NCI-H1436 (cell line): ENCODE data around the gene MAPK8IP3.

Experiments
- DNase-seq: peaks from one replicate; lab custom pipeline; 2025; lab: John Stamatoyannopoulos, UW

The MAPK8IP3 gene

DNA sequence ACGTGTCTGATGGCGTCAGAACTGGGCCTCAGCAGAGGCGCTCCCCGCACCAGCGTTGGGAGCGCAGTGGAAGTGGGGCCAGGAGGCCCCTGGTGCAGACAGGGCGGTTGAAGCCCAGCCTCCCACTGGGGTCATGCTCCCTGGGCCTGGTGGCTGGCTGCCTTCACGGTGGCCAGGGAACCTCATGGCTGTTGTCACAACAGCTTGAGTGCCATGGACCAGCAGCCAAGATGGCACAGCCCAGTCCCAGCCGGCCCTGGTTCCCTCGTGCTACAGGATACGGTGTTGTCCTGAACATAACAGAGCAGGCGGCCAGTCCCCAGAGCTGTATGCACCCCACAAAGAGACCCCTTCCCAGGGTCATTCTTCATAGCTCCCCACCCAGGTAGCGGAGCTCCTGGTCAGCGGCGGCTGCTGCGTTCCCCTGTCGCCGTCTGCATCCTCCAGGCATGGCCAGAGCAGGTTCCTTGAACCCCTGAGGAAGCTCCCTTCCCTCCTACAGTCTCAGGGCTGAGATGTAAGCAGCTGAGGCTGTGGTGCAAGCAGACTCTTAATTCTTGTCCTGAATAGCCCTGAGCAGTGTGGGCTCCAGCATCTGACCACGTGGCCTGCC is 35.7 kb downstream of the MAPK8IP3 start:
- no peak for DNase-seq

DNA sequence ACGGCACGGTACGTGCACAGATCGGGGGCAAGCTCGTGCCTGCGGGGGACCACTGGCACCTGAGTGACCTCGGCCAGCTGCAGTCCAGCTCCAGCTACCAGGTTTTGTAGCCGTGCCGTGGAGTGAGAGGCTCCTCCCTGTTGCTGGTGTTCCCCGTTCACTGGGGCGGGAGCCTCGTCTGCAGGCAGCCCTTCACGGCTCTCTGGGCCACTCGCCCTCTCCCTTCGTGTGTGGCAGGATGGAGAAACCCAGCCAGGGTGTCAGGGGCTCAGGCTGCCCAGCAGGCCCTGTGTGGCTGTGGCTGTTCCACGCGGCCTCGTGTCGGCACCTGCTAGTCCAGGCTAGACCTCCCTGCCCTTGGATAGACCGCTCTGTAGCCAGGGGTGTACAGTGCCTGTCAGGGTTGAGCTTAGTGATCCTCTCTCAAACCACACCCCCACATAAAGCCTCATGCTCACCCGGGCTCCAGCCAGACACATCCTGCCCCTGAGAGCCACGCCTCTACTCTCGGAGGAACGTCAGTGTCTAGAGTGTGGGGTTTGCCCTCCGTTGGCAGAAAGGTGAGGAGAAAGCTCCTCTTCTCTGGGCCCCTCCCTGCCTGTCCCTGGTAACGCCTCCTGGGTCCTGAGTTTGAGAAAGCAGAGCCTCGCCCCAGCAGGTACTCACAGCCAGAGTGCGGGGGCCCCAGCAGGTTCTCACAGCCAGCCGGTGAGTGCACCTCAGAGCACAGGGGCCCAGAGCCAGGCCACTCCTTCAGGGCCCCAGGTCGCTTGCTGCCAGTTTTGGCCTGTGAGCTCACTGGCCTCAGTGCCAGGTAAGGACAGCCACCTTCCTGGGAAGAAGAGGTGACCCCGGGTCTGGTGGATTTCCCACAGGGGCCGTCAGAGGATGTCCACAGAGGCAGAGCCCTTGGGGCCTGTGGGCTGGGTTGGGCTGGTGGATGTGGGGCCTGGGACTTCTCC is 37.7 kb downstream of the MAPK8IP3 start:
- no peak for DNase-seq

DNA sequence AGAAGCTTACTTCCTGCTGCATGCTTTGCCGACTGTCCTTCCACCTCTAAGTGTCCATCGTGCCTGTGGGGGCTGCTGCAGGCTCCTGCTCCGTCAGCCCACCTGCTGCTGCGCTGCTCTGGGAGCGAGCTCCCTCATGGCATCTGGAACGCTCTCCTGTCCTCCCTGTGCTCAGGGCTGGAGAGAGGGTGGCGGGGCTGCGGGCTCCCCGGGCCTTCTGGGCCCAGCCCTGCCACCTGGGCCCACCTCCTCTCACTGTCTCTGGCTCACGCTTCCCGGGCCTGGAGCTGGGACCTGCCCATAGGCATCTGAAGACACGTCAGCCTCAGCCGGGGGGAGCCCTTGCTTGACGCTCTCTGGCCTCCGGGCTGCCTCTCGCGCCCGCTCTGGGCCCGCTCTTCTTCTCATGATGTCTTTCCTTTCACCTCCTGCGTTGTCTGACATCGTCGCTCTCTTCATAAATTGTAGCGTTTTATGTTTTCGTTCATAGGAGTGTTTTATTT is 38.4 kb downstream of the MAPK8IP3 start:
- no peak for DNase-seq

DNA sequence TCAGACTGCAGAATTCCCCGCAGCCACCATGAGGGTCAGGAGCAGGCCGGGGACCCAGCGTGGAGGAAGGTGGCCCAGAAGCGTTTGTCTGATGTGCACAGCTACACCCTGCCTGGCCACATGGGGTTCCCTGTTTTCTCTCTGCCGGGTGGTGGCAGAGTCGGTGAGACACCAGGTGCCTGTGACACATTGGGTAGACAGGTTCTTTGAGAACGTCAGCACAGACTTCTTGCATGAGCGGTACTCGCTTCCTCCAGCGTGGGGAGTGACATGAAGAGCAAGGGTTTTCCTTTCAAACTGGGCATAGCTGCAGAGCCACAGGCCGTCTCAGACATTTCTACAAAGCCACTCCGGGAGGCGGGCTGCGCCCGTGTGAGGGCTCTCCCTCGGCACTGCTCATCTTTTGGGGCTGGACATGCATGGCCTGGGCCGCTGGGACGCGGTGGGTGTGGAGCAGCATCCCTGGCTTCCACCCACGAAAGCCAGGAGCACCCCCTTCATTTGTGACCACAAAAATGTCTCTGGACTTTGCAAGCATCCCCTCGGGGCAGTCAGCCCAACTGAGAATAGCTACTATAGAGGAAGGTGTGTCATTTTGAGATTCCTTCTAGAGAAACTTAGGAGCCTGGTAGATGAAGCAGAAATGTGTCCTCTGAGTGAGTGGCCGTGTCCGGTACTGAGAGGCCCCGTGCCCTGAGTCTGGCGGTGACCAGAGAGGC is 39.3 kb downstream of the MAPK8IP3 start:
- DNase-seq: no peak

DNA sequence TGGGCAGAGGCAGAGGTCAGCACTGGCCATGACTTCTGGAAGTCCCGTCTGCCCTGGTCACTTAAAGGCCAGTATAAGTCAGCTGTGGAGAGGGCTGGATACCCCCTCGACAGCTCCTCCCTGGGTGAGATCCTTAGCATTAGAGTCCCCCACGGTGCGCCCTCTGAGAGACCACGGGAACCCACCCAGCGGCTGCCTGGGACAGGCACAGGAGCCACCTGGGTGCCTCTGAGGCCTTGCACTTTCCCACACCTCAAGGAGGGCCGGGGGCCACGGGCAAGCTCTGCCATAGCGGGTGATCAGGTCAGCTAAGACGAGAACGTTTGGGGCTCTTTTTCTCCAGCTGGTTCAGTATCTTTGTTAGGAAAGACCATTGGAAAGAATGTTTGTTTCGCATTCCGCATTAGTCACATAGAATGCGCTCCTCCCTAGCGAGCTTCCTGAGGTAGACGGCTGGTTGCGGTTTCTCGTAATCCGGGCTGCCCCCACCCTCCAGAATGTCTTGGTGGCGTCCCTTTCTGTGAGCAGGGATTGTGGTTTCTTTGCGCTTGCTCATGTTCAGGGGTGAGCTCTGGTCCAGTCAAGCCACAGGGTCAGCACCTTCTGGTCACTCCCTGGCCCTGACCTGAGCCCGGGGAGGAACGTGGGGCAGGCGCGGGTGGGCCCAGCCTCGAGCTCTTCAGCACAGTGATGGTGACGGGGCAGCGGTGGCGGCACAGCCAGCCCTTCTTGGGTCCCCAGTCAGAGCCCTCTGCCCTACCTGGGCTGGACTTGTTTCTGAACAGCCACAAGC is 40.1 kb downstream of the MAPK8IP3 start:
- no peak for DNase-seq

DNA sequence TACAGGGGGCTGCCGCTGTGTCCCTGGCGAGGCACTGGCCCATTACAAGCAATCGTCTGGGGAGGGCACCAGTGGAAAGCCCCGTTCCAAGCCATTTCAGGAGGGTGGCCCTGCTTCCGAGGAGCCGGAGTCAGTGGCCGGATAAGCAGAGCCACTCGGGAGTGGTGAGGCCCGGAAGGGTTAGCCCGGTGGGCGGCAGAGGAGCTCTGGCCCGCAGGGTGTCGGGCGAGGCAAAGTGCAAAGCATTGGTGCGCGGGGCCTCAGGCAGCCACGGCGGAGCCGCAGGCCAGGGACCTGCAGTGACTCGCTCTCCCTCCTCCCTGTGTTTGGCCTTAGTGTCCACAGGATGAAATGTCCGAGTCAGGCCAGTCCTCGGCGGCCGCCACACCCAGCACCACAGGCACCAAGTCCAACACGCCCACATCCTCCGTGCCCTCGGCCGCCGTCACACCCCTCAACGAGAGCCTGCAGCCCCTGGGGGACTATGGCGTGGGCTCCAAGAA is 40.7 kb downstream of the MAPK8IP3 start:
- no peak for DNase-seq

DNA sequence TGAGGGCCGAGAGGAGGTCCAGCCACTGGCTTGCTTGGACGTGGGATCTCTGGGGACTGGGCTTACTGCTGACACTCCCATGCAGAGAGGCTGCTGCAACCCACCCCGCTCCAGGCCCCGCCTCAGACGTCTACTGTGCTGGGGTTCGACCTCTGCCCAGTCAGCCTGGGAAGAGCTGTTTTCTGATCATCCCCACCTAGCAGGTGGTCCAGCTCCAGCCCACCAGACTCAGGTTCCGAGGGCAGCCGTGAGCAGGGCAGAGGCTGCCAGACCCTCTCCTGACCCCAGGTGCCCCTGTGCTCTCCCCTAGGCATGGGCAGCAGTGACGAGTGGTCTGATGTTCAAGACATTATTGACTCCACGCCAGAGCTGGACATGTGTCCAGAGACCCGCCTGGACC is 41.9 kb downstream of the MAPK8IP3 start:
- no peak for DNase-seq

DNA sequence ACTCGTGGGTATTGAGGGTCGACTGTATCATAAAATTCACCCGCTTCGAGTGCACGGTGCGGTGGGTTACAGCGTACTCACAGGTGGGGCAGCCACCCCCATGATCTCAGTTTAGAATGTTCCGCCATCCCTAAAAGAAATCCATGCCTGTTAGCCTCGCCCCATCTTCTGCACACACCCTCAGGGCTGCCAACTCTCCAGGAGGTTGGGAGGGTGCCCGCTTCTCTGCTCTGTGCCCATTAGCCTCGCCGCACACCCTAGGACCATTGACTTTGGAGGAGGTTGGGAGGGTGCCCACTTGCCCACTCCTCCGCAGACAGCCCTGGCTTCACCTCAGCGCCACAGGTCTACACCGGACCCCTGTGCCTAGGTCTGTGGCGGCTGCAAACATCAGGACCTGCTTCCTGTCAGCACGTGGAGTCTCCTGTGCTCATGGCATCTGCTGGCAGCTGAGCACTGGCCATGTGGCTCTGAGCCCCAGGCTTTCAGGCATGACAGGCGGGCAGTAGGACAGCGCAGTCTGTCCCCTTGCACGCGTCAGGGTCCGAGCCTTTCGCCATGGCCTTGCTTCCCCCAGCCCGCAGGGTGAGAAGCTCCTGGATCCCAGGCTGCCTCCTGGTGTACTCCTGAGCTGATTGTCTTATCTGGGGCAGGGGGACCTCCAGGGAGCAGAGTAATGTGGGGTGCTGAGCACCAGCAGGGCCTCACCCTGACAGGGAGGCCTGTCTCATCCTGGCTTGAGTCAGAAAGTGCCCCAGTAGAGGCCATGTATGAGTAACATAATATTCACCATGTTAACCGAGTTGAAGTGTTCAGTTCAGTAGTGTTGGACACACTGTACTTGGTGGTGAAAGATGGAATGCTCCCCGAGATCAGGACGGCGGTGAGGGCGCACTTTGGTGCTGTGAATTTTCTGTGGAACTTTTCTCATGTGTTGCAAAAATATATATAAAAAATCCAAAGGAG is 43.4 kb downstream of the MAPK8IP3 start:
- DNase-seq: no peak

DNA sequence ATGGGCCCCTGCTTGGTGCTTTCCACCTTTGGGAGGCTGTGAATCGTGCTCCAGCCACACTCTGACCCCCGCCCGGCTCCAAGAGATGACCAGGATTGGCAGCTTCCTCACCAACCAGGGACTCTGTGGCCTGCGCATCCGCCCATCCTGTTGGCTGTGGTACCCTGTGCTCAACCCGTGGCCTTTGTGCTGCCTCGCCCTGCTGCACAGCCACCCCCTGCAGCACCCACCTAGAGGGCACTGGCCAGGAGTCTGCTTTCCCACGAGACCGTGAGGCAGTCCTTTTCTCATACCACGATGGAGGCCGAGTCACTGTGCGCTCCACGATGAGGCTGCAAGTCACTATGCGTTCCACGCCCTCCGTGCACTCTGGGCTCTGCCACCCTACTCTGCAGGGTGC is 46.0 kb downstream of the MAPK8IP3 start:
- DNase-seq: no peak

DNA sequence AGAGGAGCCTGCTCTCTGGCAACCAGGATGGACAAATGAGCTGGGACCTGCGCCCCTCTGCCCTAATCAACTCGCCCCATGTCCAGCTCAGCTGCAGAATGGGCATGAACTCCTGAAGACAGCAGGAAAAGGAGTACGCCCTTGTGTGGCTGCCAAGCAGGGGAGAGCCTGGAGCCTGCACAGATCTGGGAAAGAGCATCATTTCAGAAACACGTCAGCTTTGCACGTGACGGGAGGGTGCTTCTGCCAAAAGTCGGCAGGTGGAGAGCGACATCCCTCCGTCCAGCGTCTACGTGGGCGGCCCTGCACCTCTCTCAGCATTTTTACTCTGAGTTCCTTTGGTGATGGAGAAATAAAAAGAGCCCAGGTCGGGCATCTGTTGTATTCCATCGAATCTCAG is 46.9 kb downstream of the MAPK8IP3 start:
- DNase-seq: no peak

DNA sequence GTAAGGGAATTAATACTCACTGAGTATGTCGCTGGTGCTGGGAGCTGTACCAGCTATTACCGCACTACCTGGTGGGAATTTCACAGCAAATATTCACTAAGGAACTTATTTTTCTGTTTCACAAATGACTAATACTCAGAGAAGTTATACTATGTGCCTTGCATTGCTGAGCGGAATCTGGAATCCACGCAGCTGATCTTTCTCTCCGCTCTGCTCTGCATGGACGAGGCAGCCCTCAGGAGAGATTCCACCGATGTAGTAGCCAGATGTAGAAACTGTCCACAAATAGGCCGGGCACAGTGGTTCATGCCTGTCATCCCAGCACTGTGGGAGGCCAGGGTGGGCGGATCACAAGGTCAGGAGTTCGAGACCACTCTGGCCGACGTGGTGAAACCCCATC is 48.2 kb downstream of the MAPK8IP3 start:
- DNase-seq: no peak

DNA sequence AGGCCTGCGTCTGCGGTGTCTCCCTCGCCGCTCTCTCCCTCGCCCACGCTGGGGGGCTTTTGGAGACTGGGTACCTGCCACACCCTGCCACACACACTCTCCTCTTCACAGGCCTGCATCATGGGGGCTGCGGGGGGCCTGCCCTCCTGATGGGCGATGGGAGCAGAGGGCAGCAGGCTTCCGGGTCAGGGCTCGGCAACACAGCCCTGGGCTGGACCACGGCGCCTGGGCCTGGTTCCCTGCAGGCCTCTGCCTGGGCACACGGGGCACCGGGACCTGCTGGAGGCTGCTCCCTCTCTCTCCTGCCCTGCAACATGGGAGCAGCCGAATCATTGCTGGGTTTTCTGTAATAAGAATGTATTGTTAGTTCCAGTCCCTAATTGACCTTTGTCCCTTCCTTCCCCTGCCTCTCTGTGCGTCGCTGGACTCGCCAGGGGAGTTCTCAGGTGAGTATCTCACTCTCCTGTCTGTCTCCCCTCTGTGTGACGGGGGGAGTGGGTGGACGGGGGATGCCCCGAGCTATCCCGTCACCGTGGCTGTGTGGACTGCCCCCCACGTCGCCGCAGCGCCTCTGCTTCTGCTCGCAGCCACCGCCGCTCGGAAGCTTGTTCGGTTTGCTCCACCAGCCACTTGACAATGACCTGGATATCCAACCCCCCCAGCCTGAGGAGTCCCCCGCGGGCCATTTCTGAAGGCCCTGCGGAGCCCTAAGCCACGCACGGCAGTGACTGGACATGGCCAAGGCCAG is 51.9 kb downstream of the MAPK8IP3 start:
- no peak for DNase-seq

DNA sequence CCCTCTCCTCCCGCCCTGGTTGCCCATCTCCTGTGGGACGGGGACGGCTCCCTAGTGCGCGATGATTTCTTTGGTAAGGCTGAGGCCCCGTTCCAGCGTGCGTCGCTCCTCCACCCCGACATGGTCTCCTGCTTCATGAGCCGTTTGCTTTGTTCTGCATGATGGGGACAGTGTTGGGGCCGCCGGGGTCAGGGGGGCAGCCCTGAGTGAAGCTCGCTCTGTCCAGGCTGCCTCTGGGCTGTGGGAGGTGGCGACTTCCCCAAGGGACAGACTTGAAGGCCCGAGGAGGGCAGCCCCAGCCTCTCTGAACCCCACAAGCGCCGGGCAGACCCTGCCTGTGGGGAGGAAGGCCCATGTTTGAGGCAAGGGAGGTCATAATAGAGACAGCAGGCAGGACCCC is 52.9 kb downstream of the MAPK8IP3 start:
- DNase-seq: no peak

DNA sequence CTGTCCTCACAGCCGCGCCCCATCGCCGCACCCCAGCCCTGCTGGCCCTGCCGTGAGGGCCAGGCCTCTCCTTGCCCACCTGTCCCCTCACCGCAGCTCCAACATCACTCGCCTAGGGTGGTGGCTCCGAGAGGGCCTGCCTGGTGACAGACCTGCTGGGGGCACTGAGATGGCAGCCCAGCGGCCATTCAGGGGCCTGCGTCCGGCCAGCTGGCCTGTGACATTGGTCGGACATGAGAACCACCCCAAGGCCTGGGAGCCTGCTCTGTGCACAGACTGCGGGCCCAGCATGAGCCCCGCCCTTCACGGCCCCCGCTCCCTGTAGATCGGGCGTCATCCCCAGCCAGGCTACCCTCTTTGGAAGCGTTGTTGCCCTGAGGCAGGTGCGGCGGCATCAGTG is 53.5 kb downstream of the MAPK8IP3 start:
- no peak for DNase-seq

DNA sequence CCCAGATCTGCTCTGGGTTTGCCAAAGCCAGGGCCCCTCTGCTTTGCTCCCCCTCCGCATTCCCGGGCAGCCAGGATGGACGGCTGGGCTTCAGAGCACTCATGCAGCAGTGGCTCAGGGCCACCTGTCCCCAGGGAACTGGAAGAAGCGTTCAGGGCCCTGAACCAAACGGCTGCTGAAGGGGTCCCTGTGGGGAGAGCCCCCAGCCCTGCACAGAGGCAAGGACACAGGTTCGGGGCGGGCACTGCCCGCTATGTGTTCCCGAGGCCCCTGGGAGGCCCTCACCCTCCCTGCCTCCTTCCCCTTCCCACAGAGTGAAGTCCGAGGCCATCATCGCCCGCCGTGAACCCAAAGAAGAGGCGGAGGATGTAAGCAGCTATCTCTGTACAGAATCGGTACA is 54.9 kb downstream of the MAPK8IP3 start:
- DNase-seq: no peak

DNA sequence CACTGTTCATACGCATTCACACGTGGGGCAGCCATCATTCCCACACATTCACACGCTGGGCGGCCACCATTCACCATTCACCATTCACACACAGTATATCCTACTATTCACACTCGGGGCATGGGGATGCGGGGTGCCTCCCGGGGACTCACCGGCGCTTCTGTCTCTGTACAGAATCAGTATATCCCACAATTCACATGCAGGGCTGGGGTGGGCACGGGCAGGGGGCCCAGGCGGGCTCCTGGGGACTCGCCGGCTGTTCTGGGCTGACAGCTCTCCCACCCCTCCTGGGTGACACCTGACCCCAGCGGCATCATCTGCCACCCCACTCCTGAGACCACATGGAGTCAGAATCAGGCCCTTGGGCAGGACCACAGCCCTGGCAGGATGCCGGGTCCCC is 55.8 kb downstream of the MAPK8IP3 start:
- DNase-seq: no peak

DNA sequence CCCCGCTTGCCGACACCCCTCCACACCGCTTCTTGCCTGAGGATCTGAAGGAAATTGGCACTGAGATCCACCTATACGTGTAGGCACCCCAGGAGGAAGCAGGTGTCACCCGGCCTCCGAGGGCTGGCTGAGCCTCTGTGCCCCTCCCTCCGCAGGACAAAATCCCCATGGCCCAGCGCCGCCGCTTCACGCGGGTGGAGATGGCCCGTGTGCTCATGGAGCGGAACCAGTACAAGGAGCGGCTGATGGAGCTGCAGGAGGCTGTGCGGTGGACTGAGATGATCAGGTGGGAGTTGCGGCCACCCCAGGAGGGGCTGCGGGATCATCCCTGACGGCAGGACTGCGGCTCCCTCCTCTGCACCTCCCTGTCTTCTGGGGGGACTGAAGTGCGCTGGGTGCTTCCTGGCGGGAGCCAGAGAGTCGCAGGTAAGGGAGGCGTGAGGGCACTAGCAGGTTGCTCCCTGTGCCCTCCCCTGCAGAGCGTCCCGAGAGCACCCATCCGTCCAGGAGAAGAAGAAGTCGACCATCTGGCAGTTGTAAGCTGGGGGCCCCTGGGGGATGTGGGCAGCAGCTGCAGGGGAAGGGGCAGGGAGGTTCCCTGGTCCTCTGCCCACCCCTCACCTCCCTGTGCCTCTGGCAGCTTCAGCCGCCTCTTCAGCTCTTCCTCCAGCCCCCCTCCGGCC is 56.3 kb downstream of the MAPK8IP3 start:
- DNase-seq: no peak

DNA sequence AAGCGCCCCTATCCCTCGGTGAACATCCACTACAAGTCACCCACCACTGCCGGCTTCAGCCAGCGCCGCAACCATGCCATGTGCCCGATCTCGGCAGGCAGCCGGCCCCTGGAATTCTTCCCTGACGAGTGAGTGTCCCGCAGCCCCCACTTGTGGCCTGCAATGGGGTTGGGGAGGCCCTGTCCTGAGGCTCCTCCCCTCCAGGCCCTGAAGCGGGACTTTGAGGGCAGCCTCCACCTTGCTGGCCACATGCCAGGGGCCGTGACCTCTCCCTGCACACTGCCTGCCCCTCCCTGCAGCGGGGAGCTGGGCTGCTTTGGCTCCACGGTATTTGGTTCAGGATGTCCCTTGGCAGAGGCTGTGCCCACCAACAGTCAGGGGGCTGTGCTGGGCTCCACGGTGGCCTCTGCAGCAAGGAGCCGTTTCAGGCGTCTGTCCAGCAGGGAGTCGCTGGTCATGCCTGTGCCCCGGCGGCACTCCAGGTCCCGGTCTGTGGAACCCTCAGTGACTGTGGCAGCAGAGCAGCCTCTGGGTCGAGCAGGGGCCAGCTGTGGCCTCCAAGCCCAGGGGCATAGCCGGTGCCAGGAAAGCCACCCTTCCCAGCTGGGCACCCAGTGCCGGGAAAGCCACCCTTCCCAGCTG is 57.0 kb downstream of the MAPK8IP3 start:
- DNase-seq: no peak
